Measurements from ENCODE around the gene MAP3K6.

Gene MAP3K6

GRCh38 chr1:27322569-27323240 lies 44.1 kb downstream of the MAP3K6 start:
- Mint-ChIP-seq H3K4me1 (peaks cover 51% of the 10 kb centered on the region), H3K27ac (peak overlapping the region; percentile 98), H3K27me3 (no peaks in the 10 kb centered on the region), H3K9me3 (no peaks in the 10 kb centered on the region), H3K4me3 (peak overlapping the region; percentile 98), H3K36me3 (peaks cover 7% of the 10 kb centered on the region)
- ATAC-seq: no peak

DNA sequence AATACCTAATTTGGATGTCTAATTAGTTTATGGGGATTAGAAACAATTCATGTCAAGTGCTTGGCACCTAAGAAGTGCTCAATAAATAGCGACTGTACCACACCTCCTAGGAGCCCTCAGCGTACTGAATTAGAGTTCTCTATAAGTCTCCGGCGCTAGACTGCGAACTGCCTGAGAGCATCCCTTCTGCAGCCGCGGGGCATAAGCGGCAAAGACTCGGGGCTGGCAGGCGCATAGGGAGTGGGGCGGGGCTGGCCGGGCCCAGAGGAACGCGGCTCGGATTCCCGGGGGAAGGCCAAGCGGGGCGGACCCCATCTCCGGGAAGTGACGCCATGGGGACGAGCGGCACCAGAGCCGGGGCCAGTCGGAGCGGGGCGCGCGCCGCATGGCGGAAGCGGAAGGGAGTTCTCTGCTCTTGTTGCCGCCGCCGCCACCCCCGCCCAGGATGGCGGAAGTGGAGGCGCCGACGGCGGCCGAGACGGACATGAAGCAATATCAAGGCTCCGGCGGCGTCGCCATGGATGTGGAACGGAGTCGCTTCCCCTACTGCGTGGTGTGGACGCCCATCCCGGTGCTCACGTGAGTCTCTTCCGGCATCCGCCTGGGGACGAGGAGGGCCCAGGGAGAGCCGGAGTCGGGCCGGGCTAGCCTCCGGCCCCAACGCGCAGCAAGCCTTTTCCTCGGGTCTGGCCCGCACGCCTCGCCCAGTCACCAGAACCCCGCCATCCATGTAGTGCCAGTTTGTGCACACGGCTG lies 44.8 kb downstream of the MAP3K6 start, which contains the start of gene TMEM222:
TSS of gene TMEM222 (plus strand) at position 351 of the 756 bp plus-strand sequence. CDS start at position 386, 35 bp downstream.
- no peaks in the 10 kb centered on the region for H3K9me3 Mint-ChIP-seq
- peaks cover 7% of the 10 kb centered on the region for H3K36me3 Mint-ChIP-seq
- H3K27ac Mint-ChIP-seq: peak within 1 kb of the TSS; percentile 98
- no peaks in the 10 kb centered on the region for H3K27me3 Mint-ChIP-seq
- ATAC-seq: peak; percentile 99
- peak within 1 kb of the TSS; percentile 98 for H3K4me3 Mint-ChIP-seq
- peaks cover 50% of the 10 kb centered on the region for H3K4me1 Mint-ChIP-seq

DNA sequence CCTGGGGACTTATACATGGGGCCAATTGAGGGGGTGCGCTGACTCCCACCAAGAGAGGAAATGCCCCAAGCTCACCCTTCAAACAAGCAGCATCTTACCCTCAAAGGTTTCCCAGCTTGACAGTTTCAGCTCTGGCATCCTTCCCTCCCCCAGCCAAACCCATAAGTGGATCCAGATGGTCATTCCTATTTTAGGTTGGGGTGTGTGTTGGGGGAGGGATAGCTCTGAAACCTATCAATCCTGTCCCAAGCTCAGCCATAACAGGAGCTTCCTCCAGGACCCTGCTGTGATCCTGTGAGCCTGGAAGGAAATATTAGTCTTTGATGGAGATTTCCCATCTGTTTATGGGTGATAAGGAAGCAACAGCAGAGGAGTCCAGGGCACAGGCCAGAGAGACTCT lies 48.2 kb downstream of the MAP3K6 start:
- no peak overlapping the region for H3K27ac Mint-ChIP-seq
- H3K9me3 Mint-ChIP-seq: no peaks in the 10 kb centered on the region
- peaks cover 24% of the 10 kb centered on the region for H3K4me1 Mint-ChIP-seq
- no peaks in the 10 kb centered on the region for H3K36me3 Mint-ChIP-seq
- ATAC-seq: no peak
- no peaks in the 10 kb centered on the region for H3K27me3 Mint-ChIP-seq
- no peak overlapping the region for H3K4me3 Mint-ChIP-seq

DNA sequence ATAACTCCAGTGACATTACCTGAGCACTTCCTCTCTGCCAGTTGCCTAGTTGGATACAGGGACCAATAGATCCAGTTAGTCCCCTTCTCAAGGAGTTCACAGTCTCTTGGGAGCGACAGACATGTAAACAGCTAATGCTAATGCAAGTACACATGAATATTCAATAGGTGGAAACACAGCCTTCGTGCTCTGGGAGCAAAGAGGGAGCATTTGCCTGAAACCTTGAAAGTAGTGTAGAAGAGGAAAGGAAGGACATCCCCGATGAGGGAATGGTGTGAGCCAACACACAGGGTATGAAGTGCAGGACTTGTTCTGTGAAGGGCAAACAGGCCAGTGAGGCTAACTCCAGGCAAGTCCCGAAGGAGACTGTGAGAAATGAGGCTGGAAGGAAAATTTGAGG lies 48.6 kb downstream of the MAP3K6 start:
- H3K9me3 Mint-ChIP-seq: no peaks in the 10 kb centered on the region
- H3K27me3 Mint-ChIP-seq: no peaks in the 10 kb centered on the region
- peaks cover 19% of the 10 kb centered on the region for H3K4me1 Mint-ChIP-seq
- no peak for ATAC-seq
- H3K4me3 Mint-ChIP-seq: no peak overlapping the region
- no peak overlapping the region for H3K27ac Mint-ChIP-seq
- no peaks in the 10 kb centered on the region for H3K36me3 Mint-ChIP-seq

DNA sequence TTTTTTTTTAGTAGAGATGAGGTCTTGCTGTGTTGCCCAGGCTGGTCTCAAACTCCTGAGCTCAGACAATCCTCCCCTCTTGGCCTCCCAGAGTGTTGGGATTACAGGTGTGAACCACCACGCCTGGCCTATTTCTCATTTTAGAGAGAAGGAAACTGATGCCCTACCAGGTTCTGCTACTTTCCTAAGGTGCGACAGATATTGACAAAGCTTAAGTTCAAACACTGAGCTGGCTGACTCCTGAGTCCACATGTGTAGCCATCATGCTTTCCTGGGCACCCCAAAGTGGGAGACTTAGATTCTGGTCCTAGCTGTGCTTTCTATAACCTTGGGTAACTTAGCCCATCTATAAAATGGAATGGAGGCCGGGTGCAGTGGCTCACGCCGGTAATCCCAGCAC lies 49.9 kb downstream of the MAP3K6 start:
- no peak for ATAC-seq
- Mint-ChIP-seq H3K9me3 (no peaks in the 10 kb centered on the region), H3K36me3 (no peaks in the 10 kb centered on the region), H3K4me1 (peaks cover 10% of the 10 kb centered on the region), H3K4me3 (no peak overlapping the region), H3K27ac (no peak overlapping the region), H3K27me3 (no peaks in the 10 kb centered on the region)

GRCh38 chr1:27314737-27315136 lies 52.0 kb downstream of the MAP3K6 start:
- Mint-ChIP-seq H3K4me1 (no peaks in the 10 kb centered on the region), H3K27me3 (no peaks in the 10 kb centered on the region), H3K4me3 (no peak overlapping the region), H3K36me3 (peaks cover 6% of the 10 kb centered on the region), H3K9me3 (no peaks in the 10 kb centered on the region), H3K27ac (no peak overlapping the region)
- ATAC-seq: no peak

DNA sequence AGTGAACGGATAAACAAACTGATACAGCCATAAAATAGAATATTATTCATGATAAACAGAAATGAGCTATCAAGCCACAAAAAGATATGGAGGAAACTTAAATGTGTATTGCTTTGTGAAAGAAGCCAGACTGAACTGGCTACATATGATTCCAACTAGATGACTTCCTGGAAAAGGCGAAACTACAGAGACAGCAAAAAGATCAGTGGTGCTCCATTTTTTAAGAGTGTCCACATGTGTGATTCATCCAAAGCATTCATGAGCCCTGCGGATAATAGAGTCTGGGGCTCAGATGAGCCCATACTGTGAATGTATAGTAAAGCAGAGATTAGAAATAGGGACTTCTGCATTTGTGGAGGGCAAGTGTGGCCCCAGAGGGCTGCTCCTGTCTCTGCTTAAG lies 52.6 kb downstream of the MAP3K6 start:
- Mint-ChIP-seq H3K27me3 (no peaks in the 10 kb centered on the region), H3K36me3 (peaks cover 6% of the 10 kb centered on the region), H3K4me1 (no peaks in the 10 kb centered on the region), H3K27ac (no peak overlapping the region), H3K9me3 (no peaks in the 10 kb centered on the region), H3K4me3 (no peak overlapping the region)
- ATAC-seq: no peak

- H3K27me3 Mint-ChIP-seq: no peaks in the 10 kb centered on the region
- H3K4me3 Mint-ChIP-seq: no peak overlapping the region
- no peaks in the 10 kb centered on the region for H3K4me1 Mint-ChIP-seq
- H3K27ac Mint-ChIP-seq: no peak overlapping the region
- no peak for ATAC-seq
- no peaks in the 10 kb centered on the region for H3K9me3 Mint-ChIP-seq
- H3K36me3 Mint-ChIP-seq: peaks cover 27% of the 10 kb centered on the region
These were observed 58.7 kb downstream of the MAP3K6 start for GRCh38 chr1:27307874-27308598.

GRCh38 chr1:27306892-27307761 lies 59.6 kb downstream of the MAP3K6 start:
- no peak overlapping the region for H3K27ac Mint-ChIP-seq
- H3K36me3 Mint-ChIP-seq: peaks cover 31% of the 10 kb centered on the region
- no peaks in the 10 kb centered on the region for H3K4me1 Mint-ChIP-seq
- ATAC-seq: peak; percentile 27
- no peak overlapping the region for H3K4me3 Mint-ChIP-seq
- no peaks in the 10 kb centered on the region for H3K9me3 Mint-ChIP-seq
- H3K27me3 Mint-ChIP-seq: no peaks in the 10 kb centered on the region

DNA sequence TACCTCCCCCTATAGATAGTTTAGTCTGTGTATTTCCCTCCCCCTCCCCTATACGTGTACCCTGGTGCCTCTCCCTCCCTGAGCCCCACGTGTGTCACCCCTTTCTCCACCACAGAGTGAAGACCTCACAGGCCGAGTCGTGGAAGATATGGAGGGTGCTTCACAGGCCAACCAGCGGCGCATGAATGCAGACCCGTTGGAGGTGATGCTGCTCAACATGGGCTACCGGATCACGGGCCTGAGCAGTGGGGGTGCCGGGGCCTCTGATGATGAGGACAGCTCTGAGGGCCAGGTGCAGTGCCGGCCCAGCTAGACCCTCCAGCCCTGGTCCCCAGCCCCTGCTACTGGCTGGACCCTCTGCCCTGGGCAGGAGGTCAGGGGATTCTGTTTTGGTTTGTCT lies 60.7 kb downstream of the MAP3K6 start:
- Mint-ChIP-seq H3K36me3 (peaks cover 39% of the 10 kb centered on the region), H3K4me1 (no peaks in the 10 kb centered on the region), H3K27ac (no peak overlapping the region)

More for the DNA sequence above, 60.7 kb downstream of the MAP3K6 start:
- ATAC-seq: no peak
- Mint-ChIP-seq H3K27me3 (no peaks in the 10 kb centered on the region), H3K4me3 (no peak overlapping the region), H3K9me3 (no peaks in the 10 kb centered on the region)

Data from stimulated activated memory B cell treated with anti-CD40 and anti-IgM and Interleukin-4, amounts not matched to agents 10 μg/mL and 1 μg/mL and 100 μg/mL, for 72 hours (primary cell).